Measurements from ENCODE around the gene NUDT13.

NUDT13 gene

GRCh38 chr10:73110345-73110849 lies at the start of gene NUDT13:
Gene NUDT13 (plus strand): TSS chr10:73110455. CDS start chr10:73114366, 3,911 bp downstream.
- H3K4me3 ChIP-seq (ENCODE audit: control insufficient read depth, low read depth, low read length), result peak within 1 kb of the TSS; percentile 63
- DNase-seq (ENCODE audit: low read depth), result peak; percentile 76
- TF ChIP-seq CTCF (conservative IDR thresholded peaks at IDR 0.05; ENCODE audit: control insufficient read depth, insufficient read depth, low read depth, low read length), result no peak

- no peak overlapping the region for H3K4me3 ChIP-seq (ENCODE audit: control insufficient read depth, low read depth, low read length)
- peak; percentile 43 for DNase-seq (ENCODE audit: low read depth)
- peak; percentile 42 for TF ChIP-seq CTCF (conservative IDR thresholded peaks at IDR 0.05; ENCODE audit: control insufficient read depth, insufficient read depth, low read depth, low read length)
These were observed 49.3 kb upstream of the NUDT13 start for GRCh38 chr10:73060738-73061635.

- H3K4me3 ChIP-seq (ENCODE audit: control insufficient read depth, low read depth, low read length), result no peak overlapping the region
- DNase-seq (ENCODE audit: low read depth), result no peak
- TF ChIP-seq CTCF (conservative IDR thresholded peaks at IDR 0.05; ENCODE audit: control insufficient read depth, insufficient read depth, low read depth, low read length), result no peak
These were observed 48.5 kb upstream of the NUDT13 start for GRCh38 chr10:73061743-73062142.

- no peak for DNase-seq (ENCODE audit: low read depth)
- TF ChIP-seq CTCF (conservative IDR thresholded peaks at IDR 0.05; ENCODE audit: control insufficient read depth, insufficient read depth, low read depth, low read length), result no peak
- no peak overlapping the region for H3K4me3 ChIP-seq (ENCODE audit: control insufficient read depth, low read depth, low read length)
These were observed 44.8 kb upstream of the NUDT13 start for GRCh38 chr10:73065441-73065840.

- TF ChIP-seq CTCF (conservative IDR thresholded peaks at IDR 0.05; ENCODE audit: control insufficient read depth, insufficient read depth, low read depth, low read length), result no peak
- no peak for DNase-seq (ENCODE audit: low read depth)
- no peak overlapping the region for H3K4me3 ChIP-seq (ENCODE audit: control insufficient read depth, low read depth, low read length)
These were observed 36.6 kb upstream of the NUDT13 start for GRCh38 chr10:73073627-73074026.

GRCh38 chr10:73075829-73076228 lies 34.4 kb upstream of the NUDT13 start:
- DNase-seq (ENCODE audit: low read depth), result no peak
- TF ChIP-seq CTCF (conservative IDR thresholded peaks at IDR 0.05; ENCODE audit: control insufficient read depth, insufficient read depth, low read depth, low read length), result no peak

More at GRCh38 chr10:73075829-73076228, 34.4 kb upstream of the NUDT13 start:
- no peak overlapping the region for H3K4me3 ChIP-seq (ENCODE audit: control insufficient read depth, low read depth, low read length)

Measured in fibroblast of mammary gland (primary cell).